T-helper 1 cell treated with Interleukin-12 subunit alpha and Interleukin-12 subunit beta and Interleukin-4 antibody, amounts not matched to agents 30 μg/mL and 1 μg/mL, for 36 hours (primary cell): ENCODE results near the gene L3MBTL4.

Experiments used
- H3K27ac Mint-ChIP-seq: one replicate; pipeline ENCODE4 v1.8.0; 2021; ENCODE audit warnings: mild to moderate bottlenecking, mixed read lengths
- H3K27me3 Mint-ChIP-seq: one replicate; pipeline ENCODE4 v1.8.0; 2021; ENCODE audit warnings: low read depth, mixed read lengths
- H3K36me3 Mint-ChIP-seq: one replicate; pipeline ENCODE4 v1.8.0; 2021; ENCODE audit warnings: low read depth, mixed read lengths
- H3K4me1 Mint-ChIP-seq: one replicate; pipeline ENCODE4 v1.8.0; 2021; ENCODE audit warnings: low read depth, mixed read lengths
- H3K4me3 Mint-ChIP-seq: one replicate; pipeline ENCODE4 v1.8.0; 2021; ENCODE audit warnings: mild to moderate bottlenecking, moderate library complexity, mixed read lengths
- H3K9me3 Mint-ChIP-seq: one replicate; pipeline ENCODE4 v1.8.0; 2021; ENCODE audit warnings: mixed read lengths

Gene L3MBTL4

DNA sequence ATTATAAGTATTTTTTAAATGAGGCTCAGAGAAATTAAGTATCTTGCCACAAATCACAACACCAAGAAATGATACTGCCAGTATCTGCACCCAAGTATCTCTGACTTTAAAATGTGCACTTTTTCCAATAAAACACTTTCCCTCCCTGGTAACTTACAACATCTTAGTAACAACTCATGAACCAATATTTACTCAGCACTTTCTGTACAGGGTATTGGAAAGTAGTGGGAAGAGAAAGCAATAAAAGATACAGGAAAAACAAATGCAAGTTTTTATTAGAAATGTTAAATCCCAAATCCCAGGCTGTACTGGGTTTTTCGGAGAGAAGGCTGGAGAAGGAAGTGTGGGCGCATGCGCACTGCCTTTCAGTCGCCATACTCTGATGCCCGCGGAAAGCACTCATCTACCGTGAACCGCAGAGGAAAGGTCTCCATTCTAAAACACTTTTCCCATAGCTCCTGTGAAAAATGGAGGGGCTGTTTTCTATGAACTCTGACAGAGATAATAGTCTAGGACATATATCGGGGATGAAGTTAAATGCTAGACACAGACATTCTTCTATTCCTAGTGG, 52.1 kb downstream of the L3MBTL4 start:
- Mint-ChIP-seq H3K27ac (no peak overlapping the region), H3K4me3 (no peak overlapping the region), H3K36me3 (no peaks in the 10 kb centered on the region), H3K9me3 (no peaks in the 10 kb centered on the region), H3K4me1 (no peaks in the 10 kb centered on the region), H3K27me3 (no peaks in the 10 kb centered on the region)

DNA sequence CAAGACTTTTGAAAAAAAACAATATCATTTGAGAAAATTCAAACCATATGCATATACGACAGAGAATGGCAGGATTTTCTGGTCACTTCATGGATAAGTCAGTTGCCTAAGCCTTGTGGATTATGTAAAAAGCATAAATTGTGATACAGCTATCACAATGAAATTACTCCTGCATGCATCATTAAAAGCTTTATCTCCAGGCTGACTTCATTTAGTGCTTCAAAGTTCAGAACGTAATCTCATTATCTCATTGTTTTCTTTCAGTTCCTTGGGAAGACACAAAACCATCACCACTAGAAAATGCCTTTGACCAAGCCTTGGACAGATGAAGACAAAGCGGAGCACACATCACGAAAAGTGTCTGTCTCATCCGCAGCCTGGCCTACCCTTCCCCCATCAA, 57.0 kb downstream of the L3MBTL4 start:
- Mint-ChIP-seq H3K4me1 (no peaks in the 10 kb centered on the region), H3K4me3 (no peak overlapping the region), H3K9me3 (no peaks in the 10 kb centered on the region), H3K27ac (no peak overlapping the region), H3K36me3 (no peaks in the 10 kb centered on the region), H3K27me3 (no peaks in the 10 kb centered on the region)

DNA sequence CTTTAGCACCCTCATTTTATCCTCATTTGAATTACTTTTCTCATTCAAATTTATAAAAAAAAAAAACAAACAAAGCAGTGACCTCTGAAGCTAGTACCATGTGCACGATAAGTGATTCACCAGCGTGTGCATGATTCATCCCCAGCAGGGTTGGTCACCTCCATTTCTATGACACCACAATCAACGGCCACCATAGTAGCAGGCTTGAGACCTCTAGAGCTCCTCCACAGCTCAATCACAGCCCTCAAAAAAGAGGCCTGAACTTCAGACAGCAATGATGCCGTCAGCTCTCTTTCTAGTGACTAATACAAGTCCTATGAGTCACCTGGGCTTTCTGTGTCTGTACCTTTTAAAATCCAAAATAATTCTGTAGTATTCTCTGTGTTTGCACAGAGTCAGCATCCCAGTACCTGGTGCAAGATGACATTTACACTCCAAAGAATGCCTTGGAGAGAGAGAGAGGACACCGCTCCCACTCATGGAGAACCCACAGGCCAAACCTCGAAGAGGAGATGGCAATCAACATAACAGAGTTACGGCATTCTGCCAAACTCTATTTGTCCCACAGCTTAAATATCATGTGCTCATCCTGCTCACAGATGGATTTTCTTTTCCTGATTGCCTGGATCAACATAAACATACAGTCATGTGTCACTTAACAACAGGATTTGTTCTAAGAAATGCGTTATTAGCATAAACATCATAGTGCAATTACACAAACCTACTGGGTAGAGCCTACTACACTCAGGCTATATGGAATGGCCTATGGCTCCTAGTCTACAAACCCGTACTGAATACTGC, 58.7 kb downstream of the L3MBTL4 start:
- Mint-ChIP-seq H3K27ac (no peak overlapping the region), H3K4me3 (no peak overlapping the region), H3K27me3 (no peaks in the 10 kb centered on the region), H3K4me1 (no peaks in the 10 kb centered on the region), H3K9me3 (peaks cover 3% of the 10 kb centered on the region), H3K36me3 (no peaks in the 10 kb centered on the region)

- no peaks in the 10 kb centered on the region for H3K36me3 Mint-ChIP-seq
- no peaks in the 10 kb centered on the region for H3K27me3 Mint-ChIP-seq
- no peak overlapping the region for H3K27ac Mint-ChIP-seq
- no peaks in the 10 kb centered on the region for H3K4me1 Mint-ChIP-seq
- H3K4me3 Mint-ChIP-seq, result no peak overlapping the region
- H3K9me3 Mint-ChIP-seq, result peaks cover 9% of the 10 kb centered on the region
These were observed 62.4 kb downstream of the L3MBTL4 start for GRCh38 chr18:6352275-6352674.

DNA sequence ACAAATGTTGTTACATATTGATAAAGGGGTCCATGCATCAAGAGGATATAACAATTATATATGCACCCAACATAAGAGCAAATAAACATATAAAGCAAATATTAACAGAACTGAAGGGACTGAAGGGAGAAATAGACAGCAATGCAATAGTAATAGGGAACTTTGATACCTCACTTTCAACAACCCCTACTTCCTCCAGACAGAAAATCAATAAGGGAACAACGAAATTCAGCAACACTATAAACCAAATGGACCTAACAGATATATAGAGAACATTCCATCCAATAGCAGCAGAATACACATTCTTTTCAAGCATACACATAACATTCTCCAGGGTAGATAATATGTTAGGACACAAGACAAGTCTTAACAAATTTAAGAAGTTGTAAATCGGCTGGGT, 71.7 kb downstream of the L3MBTL4 start:
- H3K4me1 Mint-ChIP-seq, result no peaks in the 10 kb centered on the region
- peaks cover 30% of the 10 kb centered on the region for H3K9me3 Mint-ChIP-seq
- no peaks in the 10 kb centered on the region for H3K36me3 Mint-ChIP-seq
- H3K27me3 Mint-ChIP-seq, result no peaks in the 10 kb centered on the region
- no peak overlapping the region for H3K4me3 Mint-ChIP-seq
- H3K27ac Mint-ChIP-seq, result no peak overlapping the region

GRCh38 chr18:6341709-6342108, 73.0 kb downstream of the L3MBTL4 start:
- Mint-ChIP-seq H3K27ac (no peak overlapping the region), H3K9me3 (peaks cover 30% of the 10 kb centered on the region)

DNA sequence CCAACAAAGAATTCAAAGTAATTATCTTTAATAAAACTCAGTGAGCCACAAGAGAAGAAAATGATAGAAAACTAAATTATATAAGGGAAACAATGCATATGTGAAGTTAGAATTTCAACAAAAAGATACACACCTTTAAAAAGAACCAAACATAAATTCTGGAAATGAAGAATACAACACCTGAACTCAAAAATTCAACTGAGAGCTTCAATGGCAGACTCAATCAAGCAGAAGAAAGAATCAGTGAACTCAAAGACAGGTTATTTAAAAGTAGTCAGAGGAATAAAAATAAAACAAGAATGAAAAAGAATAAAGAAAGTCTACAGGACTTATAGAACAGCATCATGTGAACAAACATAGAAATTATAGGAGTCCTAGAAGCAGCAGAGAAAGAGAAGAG, 73.4 kb downstream of the L3MBTL4 start:
- Mint-ChIP-seq H3K9me3 (peaks cover 30% of the 10 kb centered on the region), H3K27me3 (no peaks in the 10 kb centered on the region), H3K4me1 (no peaks in the 10 kb centered on the region), H3K4me3 (no peak overlapping the region), H3K27ac (no peak overlapping the region), H3K36me3 (no peaks in the 10 kb centered on the region)

More at GRCh38 chr18:6341709-6342108, 73.0 kb downstream of the L3MBTL4 start:
- Mint-ChIP-seq H3K36me3 (no peaks in the 10 kb centered on the region), H3K4me1 (no peaks in the 10 kb centered on the region), H3K27me3 (no peaks in the 10 kb centered on the region), H3K4me3 (no peak overlapping the region)

DNA sequence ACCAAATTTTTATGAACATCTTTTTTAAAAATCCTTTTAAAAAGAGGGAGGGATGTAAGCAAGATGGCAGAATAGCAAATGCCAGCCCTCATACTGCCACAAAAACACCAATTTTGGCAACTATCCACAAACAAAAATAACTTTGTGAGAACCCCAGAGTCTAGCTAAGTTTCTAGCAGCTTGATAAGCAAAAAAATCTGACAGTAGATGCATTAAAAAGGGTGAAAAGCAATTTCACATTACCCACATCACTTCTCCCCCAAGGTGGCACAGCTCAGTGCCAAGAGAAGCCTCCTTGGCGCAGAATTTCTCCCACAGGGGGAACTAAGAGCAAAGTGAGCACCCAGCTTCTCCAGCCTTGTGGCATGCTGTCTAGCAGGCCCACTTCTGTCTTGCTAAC, 74.6 kb downstream of the L3MBTL4 start:
- Mint-ChIP-seq H3K27me3 (no peaks in the 10 kb centered on the region), H3K4me3 (no peak overlapping the region), H3K9me3 (peaks cover 30% of the 10 kb centered on the region), H3K4me1 (no peaks in the 10 kb centered on the region), H3K36me3 (no peaks in the 10 kb centered on the region), H3K27ac (no peak overlapping the region)

GRCh38 chr18:6336239-6336638, 78.5 kb downstream of the L3MBTL4 start:
- Mint-ChIP-seq H3K27ac (no peak overlapping the region), H3K9me3 (peaks cover 9% of the 10 kb centered on the region), H3K36me3 (no peaks in the 10 kb centered on the region), H3K27me3 (no peaks in the 10 kb centered on the region), H3K4me1 (no peaks in the 10 kb centered on the region), H3K4me3 (no peak overlapping the region)

DNA sequence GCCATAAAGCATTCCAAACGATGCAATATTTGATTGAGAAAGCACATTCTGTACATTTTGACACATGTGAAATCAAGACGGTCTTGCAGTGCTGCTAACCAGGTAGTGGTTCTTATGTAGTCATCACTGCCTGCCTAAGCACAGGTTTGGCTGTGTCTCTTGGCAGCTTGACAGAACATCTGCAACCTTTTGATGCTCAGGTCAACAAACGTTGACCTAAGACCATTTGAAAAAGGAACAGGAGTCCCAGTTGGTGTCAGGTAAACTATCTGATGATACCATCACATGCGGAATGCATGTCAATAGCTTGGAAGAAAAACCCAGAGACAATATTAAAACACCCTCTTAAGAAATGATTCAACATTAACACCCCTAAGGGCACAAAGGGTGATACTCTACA, 80.7 kb downstream of the L3MBTL4 start:
- no peaks in the 10 kb centered on the region for H3K36me3 Mint-ChIP-seq
- no peak overlapping the region for H3K27ac Mint-ChIP-seq
- no peaks in the 10 kb centered on the region for H3K4me1 Mint-ChIP-seq
- H3K9me3 Mint-ChIP-seq, result no peaks in the 10 kb centered on the region
- no peak overlapping the region for H3K4me3 Mint-ChIP-seq
- H3K27me3 Mint-ChIP-seq, result no peaks in the 10 kb centered on the region

- Mint-ChIP-seq H3K4me1 (no peaks in the 10 kb centered on the region), H3K27me3 (no peaks in the 10 kb centered on the region), H3K27ac (no peak overlapping the region), H3K36me3 (no peaks in the 10 kb centered on the region), H3K4me3 (no peak overlapping the region), H3K9me3 (no peaks in the 10 kb centered on the region)
These were observed 82.8 kb downstream of the L3MBTL4 start for GRCh38 chr18:6331872-6332271.

DNA sequence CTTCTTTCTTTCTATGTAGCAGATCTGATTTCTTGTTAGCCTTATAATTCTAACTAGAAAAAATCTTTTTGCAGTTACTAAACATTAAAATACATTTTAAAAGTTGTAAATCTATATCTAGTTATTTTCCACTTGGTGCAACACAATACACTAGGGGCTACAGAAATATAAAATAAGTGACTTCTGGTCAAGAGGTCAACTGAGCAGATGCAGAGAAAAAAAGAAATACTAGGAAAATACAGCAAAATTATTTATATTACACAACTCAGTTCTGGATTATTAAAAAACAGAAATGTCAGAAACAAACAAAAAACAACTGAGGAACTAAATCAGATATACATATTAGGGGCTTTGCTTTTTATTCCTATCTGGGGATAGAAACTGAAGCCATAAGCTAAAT, 83.9 kb downstream of the L3MBTL4 start:
- H3K36me3 Mint-ChIP-seq, result no peaks in the 10 kb centered on the region
- H3K4me3 Mint-ChIP-seq, result no peak overlapping the region
- no peaks in the 10 kb centered on the region for H3K27me3 Mint-ChIP-seq
- H3K9me3 Mint-ChIP-seq, result no peaks in the 10 kb centered on the region
- H3K4me1 Mint-ChIP-seq, result no peaks in the 10 kb centered on the region
- no peak overlapping the region for H3K27ac Mint-ChIP-seq

DNA sequence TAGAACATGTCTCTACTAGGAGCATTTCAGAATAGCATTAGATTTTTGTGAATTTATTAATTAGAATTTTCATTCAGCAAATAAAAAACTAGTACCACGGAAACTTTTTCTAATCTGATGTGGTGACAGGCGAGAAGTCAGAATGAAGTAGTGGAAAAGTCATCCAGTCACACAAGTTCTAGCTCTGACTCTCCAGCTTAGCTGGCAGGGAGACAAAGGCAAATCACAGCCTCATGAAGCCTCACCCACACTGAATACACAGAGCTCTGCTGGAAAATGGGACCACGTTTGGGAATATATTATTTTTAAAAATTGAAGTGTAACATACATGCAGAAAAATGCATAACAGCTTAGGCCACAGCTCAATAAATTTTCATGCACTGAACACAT, 86.1 kb downstream of the L3MBTL4 start:
- Mint-ChIP-seq H3K4me1 (no peaks in the 10 kb centered on the region), H3K9me3 (no peaks in the 10 kb centered on the region), H3K36me3 (no peaks in the 10 kb centered on the region), H3K4me3 (no peak overlapping the region), H3K27ac (no peak overlapping the region), H3K27me3 (no peaks in the 10 kb centered on the region)

- Mint-ChIP-seq H3K36me3 (no peaks in the 10 kb centered on the region), H3K4me3 (no peak overlapping the region), H3K27ac (no peak overlapping the region), H3K9me3 (peaks cover 3% of the 10 kb centered on the region), H3K27me3 (no peaks in the 10 kb centered on the region), H3K4me1 (no peaks in the 10 kb centered on the region)
These were observed 86.7 kb downstream of the L3MBTL4 start for GRCh38 chr18:6327895-6328620.

- Mint-ChIP-seq H3K27ac (no peak overlapping the region), H3K4me1 (no peaks in the 10 kb centered on the region), H3K9me3 (peaks cover 5% of the 10 kb centered on the region), H3K36me3 (no peaks in the 10 kb centered on the region), H3K4me3 (no peak overlapping the region), H3K27me3 (no peaks in the 10 kb centered on the region)
These were observed 87.2 kb downstream of the L3MBTL4 start for GRCh38 chr18:6327485-6327884.
